GM12864 (cell line): ENCODE data around the gene SMG6.

Experiments used
- DNase-seq: peaks from one replicate; pipeline ENCODE4 v3.0.0-alpha.2; 2011; ENCODE audit warnings: low read depth
- H3K4me3 ChIP-seq: 2 replicates; pipeline ENCODE4 v1.5.1; 2011; ENCODE audit warnings: mild to moderate bottlenecking, low read depth, low read length, control low read depth
- TF ChIP-seq, protein P1 (sequence below): IDR thresholded peaks from 2 replicates; pipeline ENCODE4 v1.5.1; 2011; ENCODE audit warnings: low read depth, mild to moderate bottlenecking, moderate library complexity, low read length, control low read depth, inconsistent platforms; ENCODE audit errors: missing control alignments

SMG6 gene

DNA sequence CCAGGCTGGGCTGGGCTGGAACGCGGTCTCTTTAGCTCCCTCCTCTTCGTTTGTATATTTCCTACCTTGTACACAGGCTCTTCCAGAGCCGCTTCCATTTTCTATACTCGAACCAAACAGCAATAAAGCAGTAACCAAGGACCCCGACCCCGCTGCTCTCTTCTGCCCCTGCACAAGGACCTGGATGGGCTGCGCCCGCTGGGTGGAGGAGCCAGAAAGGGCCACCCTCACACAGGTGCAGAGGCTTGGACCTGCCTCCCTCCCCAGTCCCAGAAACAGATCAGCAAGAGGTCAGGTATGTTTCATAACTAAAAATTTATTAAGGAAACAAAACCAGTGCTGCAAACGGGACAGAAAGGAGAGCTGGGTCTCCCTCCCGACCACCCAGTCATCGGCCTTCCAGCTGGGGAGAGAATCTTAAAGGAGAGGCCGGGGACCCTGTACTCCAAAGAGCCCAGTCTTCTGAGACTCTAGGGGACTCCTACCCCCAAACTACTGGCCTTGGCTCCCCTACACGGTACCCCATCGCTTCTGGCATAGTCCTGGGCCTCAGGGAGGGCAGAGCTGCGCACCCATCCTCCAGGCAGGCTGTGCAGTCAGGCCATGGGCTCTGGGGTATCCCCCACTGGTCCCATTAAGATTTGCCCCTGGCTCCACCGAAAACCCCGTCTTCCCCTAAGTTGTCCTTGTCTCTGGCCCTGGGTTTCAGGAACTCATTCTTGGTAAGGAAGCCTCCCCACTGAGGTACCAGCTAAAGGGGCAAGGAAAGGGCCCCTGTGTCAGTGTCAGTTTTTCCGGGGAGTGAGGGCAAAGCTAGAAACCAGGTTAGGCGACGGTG is 243.8 kb downstream of the SMG6 start:
- peak overlapping the region; percentile 75 for H3K4me3 ChIP-seq
- TF ChIP-seq, protein P1, sequence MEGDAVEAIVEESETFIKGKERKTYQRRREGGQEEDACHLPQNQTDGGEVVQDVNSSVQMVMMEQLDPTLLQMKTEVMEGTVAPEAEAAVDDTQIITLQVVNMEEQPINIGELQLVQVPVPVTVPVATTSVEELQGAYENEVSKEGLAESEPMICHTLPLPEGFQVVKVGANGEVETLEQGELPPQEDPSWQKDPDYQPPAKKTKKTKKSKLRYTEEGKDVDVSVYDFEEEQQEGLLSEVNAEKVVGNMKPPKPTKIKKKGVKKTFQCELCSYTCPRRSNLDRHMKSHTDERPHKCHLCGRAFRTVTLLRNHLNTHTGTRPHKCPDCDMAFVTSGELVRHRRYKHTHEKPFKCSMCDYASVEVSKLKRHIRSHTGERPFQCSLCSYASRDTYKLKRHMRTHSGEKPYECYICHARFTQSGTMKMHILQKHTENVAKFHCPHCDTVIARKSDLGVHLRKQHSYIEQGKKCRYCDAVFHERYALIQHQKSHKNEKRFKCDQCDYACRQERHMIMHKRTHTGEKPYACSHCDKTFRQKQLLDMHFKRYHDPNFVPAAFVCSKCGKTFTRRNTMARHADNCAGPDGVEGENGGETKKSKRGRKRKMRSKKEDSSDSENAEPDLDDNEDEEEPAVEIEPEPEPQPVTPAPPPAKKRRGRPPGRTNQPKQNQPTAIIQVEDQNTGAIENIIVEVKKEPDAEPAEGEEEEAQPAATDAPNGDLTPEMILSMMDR = no peak

DNA sequence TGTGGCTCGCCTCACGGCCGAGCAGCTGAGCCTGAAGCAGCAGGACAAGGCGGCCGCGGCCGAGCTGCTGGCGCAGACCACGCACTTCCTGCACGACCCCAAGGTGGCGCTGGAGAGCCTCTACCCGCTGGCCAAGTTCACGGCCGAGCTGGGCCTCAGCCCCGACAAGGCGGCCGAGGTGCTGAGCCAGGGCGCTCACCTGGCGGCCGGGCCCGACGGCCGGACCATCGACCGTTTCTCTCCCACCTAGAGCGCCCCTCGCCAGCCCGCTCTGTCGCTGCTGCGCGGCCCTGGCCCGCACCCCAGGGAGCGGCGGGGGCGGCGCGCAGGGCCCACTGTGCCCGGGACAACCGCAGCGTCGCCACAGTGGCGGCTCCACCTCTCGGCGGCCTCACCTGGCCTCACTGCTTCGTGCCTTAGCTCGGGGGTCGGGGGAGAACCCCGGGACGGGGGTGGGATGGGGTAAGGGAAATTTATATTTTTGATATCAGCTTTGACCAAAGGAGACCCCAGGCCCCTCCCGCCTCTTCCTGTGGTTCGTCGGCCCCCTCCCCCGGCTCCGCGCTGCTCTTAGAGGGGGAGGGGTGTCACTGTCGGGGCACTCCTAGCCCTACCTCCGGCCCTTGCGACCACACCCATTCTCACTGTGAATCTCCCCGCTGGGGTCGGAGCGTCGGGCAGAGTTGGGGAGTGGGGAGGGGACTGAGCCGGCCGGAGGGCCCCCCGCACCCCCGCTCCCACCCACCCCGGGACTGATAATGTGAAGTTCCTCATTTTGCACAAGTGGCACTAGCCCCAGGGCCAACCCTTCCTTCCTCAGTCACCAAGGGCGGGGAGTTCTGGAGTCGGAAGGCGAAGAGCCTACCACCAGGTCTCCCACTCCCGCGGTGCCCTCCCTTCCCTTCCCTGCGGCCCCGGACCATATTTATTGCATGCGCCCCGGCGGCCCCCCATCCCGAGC is 244.7 kb downstream of the SMG6 start:
- peak overlapping the region; percentile 75 for H3K4me3 ChIP-seq
- no peak for DNase-seq
- TF ChIP-seq, protein P1 = peak; percentile 91

More for the DNA sequence above, 243.8 kb downstream of the SMG6 start:
- DNase-seq = no peak

DNA sequence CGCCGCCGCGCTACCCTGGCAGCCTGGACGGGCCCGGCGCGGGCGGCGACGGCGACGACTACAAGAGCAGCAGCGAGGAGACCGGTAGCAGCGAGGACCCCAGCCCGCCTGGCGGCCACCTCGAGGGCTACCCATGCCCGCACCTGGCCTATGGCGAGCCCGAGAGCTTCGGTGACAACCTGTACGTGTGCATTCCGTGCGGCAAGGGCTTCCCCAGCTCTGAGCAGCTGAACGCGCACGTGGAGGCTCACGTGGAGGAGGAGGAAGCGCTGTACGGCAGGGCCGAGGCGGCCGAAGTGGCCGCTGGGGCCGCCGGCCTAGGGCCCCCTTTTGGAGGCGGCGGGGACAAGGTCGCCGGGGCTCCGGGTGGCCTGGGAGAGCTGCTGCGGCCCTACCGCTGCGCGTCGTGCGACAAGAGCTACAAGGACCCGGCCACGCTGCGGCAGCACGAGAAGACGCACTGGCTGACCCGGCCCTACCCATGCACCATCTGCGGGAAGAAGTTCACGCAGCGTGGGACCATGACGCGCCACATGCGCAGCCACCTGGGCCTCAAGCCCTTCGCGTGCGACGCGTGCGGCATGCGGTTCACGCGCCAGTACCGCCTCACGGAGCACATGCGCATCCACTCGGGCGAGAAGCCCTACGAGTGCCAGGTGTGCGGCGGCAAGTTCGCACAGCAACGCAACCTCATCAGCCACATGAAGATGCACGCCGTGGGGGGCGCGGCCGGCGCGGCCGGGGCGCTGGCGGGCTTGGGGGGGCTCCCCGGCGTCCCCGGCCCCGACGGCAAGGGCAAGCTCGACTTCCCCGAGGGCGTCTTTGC is 245.6 kb downstream of the SMG6 start:
- TF ChIP-seq, protein P1 = no peak
- DNase-seq = no peak
- peak overlapping the region; percentile 75 for H3K4me3 ChIP-seq

DNA sequence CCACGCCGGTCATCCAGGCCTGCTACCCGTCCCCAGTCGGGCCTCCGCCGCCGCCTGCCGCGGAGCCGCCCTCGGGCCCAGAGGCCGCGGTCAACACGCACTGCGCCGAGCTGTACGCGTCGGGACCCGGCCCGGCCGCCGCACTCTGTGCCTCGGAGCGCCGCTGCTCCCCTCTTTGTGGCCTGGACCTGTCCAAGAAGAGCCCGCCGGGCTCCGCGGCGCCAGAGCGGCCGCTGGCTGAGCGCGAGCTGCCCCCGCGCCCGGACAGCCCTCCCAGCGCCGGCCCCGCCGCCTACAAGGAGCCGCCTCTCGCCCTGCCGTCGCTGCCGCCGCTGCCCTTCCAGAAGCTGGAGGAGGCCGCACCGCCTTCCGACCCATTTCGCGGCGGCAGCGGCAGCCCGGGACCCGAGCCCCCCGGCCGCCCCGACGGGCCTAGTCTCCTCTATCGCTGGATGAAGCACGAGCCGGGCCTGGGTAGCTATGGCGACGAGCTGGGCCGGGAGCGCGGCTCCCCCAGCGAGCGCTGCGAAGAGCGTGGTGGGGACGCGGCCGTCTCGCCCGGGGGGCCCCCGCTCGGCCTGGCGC is 246.3 kb downstream of the SMG6 start:
- H3K4me3 ChIP-seq = peak overlapping the region; percentile 75
- DNase-seq = no peak
- TF ChIP-seq, protein P1 = no peak

DNA sequence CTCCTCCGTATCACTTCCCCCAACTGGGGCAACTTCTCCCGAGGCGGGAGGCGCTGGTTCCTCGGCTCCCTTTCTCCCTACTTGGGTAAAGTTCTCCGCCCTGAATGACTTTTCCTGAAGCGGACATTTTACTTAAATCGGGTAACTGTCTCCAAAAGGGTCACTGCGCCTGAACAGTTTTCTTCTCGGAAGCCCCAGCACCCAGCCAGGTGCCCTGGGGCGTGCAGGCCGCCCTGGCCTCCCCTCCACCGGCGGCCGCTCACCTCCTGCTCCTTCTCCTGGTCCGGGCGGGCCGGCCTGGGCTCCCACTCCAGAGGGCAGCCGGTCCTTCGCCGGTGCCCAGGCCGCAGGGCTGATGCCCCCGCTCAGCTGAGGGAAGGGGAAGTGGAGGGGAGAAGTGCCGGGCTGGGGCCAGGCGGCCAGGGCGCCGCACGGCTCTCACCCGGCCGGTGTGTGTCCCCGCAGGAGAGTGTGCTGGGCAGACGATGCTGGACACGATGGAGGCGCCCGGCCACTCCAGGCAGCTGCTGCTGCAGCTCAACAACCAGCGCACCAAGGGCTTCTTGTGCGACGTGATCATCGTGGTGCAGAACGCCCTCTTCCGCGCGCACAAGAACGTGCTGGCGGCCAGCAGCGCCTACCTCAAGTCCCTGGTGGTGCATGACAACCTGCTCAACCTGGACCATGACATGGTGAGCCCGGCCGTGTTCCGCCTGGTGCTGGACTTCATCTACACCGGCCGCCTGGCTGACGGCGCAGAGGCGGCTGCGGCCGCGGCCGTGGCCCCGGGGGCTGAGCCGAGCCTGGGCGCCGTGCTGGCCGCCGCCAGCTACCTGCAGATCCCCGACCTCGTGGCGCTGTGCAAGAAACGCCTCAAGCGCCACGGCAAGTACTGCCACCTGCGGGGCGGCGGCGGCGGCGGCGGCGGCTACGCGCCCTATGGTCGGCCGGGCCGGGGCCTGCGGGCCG is 247.1 kb downstream of the SMG6 start:
- TF ChIP-seq, protein P1 = peak; percentile 32
- DNase-seq = no peak
- H3K4me3 ChIP-seq = peak overlapping the region; percentile 75
